ENCODE results near the gene DHRS11. TPM values are rescaled to one million over a fixed set of nuclear protein-coding genes. Genes with fewer than 3 reads are reported as not detected.

DHRS11 gene, protein sequence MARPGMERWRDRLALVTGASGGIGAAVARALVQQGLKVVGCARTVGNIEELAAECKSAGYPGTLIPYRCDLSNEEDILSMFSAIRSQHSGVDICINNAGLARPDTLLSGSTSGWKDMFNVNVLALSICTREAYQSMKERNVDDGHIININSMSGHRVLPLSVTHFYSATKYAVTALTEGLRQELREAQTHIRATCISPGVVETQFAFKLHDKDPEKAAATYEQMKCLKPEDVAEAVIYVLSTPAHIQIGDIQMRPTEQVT
- total RNA-seq (10 to 100 TPM; 11.0 to 22.2 (median 13.5) TPM), polyA plus RNA-seq (10 to 100 TPM; 12.4 to 15.8 TPM)
- long read RNA-seq, donor 1, transcript DHRS11-215 (7 exons, 1,598 nt), result major isoform, 11 of 21 reads
- long read RNA-seq, donor 1, partial matches to known transcripts, result 0 of 21 reads
- long read RNA-seq, donor 1, other reads (novel, unspliced or antisense), result 9 of 21 reads
- long read RNA-seq, donor 2, full-length matches to known transcripts, result 3 of 6 reads
- long read RNA-seq, donor 2, partial matches to known transcripts, result 3 of 6 reads
- long read RNA-seq, donor 2, other reads (novel, unspliced or antisense), result 0 of 6 reads
- long read RNA-seq, donor 3, full-length matches to known transcripts, result 21 of 25 reads
- long read RNA-seq, donor 3, partial matches to known transcripts, result 0 of 25 reads
- long read RNA-seq, donor 3, other reads (novel, unspliced or antisense), result 4 of 25 reads

DNA sequence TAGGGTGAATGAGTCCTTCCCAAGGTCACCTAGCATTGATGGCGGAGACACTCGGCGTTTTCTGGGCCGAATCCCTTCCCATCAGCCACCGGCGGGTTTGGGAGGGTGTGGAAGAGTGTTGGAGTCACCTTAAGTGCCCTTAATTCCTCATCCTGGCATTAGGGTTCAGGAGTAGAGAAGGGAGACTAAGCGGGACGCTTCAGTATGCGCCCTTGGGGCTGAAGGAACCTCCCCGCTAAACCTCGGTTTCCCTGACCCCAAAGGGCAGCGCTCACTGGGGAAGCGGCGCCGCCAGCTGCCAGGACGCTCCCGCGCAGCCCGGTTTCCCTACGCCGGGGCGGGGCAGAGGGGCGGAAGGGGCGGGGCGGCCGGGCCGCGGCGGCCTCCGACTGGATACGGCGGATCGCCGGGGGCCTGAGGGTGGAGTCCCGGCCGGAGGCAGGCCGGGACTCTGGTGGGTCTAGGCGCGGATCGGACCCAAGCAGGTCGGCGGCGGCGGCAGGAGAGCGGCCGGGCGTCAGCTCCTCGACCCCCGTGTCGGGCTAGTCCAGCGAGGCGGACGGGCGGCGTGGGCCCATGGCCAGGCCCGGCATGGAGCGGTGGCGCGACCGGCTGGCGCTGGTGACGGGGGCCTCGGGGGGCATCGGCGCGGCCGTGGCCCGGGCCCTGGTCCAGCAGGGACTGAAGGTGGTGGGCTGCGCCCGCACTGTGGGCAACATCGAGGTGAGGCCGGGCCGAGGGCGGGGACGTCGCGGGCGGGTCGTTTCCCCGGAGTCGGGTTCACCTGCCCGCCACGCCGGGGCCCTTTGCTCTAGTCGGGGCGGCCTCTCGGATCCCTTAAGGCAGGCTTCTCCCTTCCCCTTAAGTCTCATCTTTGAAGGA is at the start of gene DHRS11:
DHRS11 (plus strand) TSS at position 446 of the 882 bp plus-strand sequence; CDS start at position 577, 131 bp downstream.
- ATAC-seq, result peak; percentile 88 to 97 (median 96)
- Histone ChIP-seq H3K4me1 (peaks cover 0 to 33% (median 15%) of the 10 kb centered on the region in 12 donors), H3K27ac (peak within 1 kb of the TSS in 11 of 12 donors; percentile 24 to 86 (median 75)), H3K27me3 (no peaks in the 10 kb centered on the region), H3K36me3 (peaks cover 0 to 39% (median 36%) of the 10 kb centered on the region in 9 donors), H3K4me3 (peak within 1 kb of the TSS; percentile 73 to 100 (median 90)), H3K9me3 (no peaks in the 10 kb centered on the region)
- DNase-seq, result peak; percentile 87 to 92 (median 89)
- intact Hi-C loops (cut with DNase I), result loop anchor here in 6 of 10 donors (5.0 to 10.0 kb wide), 4 partner anchors 44 to 893 kb away; partner anchors contain the start of genes AATF (in 1 of the 6), DUSP14 (in 1 of the 6) and ZNHIT3 (in 1 of the 6)
- whole genome bisulfite sequencing, 4 donors, result 1% methylated on average over 35 to 87 of the region's 87 CpGs
- TF ChIP-seq, protein P1, sequence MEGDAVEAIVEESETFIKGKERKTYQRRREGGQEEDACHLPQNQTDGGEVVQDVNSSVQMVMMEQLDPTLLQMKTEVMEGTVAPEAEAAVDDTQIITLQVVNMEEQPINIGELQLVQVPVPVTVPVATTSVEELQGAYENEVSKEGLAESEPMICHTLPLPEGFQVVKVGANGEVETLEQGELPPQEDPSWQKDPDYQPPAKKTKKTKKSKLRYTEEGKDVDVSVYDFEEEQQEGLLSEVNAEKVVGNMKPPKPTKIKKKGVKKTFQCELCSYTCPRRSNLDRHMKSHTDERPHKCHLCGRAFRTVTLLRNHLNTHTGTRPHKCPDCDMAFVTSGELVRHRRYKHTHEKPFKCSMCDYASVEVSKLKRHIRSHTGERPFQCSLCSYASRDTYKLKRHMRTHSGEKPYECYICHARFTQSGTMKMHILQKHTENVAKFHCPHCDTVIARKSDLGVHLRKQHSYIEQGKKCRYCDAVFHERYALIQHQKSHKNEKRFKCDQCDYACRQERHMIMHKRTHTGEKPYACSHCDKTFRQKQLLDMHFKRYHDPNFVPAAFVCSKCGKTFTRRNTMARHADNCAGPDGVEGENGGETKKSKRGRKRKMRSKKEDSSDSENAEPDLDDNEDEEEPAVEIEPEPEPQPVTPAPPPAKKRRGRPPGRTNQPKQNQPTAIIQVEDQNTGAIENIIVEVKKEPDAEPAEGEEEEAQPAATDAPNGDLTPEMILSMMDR (IDR thresholded peaks at IDR 0.05), result peak in 1 of 12 donors; percentile 21
- peak in 1 of 2 donors; percentile 46 for TF ChIP-seq POLR2A (IDR thresholded peaks at IDR 0.05)

DNA sequence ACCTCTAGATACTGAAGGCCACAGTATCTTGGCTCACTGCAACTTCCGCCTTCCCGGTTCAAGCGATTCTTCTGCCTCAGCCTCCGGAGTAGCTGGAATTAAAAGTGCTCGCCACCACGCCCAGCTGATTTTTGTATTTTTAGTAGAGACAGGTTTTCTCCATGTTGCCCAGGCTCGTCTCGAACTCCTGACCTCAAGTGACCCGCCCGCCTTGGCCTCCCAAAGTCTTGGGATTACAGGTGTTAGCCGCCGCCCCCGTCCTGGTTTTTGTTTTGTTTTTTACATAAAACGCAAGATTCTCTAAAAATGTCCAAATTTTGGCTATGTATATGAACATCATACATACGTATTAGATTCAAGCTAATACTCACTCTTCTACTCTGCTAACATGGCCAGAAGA is 48.9 kb upstream of the DHRS11 start:
- no peak overlapping the region for H3K4me3 ChIP-seq
- H3K4me1 ChIP-seq, result peaks cover 12 to 32% (median 27%) of the 10 kb centered on the region in 12 donors
- intact Hi-C loops (cut with DNase I), result loop anchor here in 1 of 10 donors (5.0 kb wide), 1 partner anchor 55 kb away; the partner anchor contains the start of gene ZNHIT3
- ATAC-seq (no peak), DNase-seq (no peak)
- no peak overlapping the region for H3K27ac ChIP-seq
- WGBS, 4 donors, result 89 to 97% (median 93%) methylated on average over 15 of the region's 15 CpGs
- TF ChIP-seq, protein P1 (IDR thresholded peaks at IDR 0.05), result no peak
- TF ChIP-seq POLR2A (IDR thresholded peaks at IDR 0.05), result no peak
- H3K27me3 ChIP-seq, result no peaks in the 10 kb centered on the region
- H3K9me3 ChIP-seq, result no peaks in the 10 kb centered on the region
- peaks cover 0 to 39% (median 17%) of the 10 kb centered on the region in 9 donors for H3K36me3 ChIP-seq

DNA sequence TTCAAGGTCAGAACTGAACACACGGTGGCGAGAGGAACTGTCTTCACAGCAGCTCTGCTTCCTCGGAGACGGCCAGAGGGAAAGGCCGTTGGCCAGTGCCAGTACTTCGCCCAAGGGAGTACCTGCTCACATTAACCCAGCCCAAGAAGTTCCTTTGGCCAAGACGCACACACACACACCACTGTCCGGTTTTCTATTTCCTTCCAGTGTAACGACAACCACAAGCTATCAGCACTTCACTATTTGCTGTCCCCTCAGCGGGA is 47.7 kb upstream of the DHRS11 start:
- DNase-seq (peak in 4 of 5 donors; percentile 20 to 69 (median 50)), ATAC-seq (peak in 3 of 4 donors; percentile 0 to 11 (median 2))
- Histone ChIP-seq H3K27ac (peak overlapping the region; percentile 93 to 100 (median 99)), H3K27me3 (no peaks in the 10 kb centered on the region), H3K4me3 (peak overlapping the region; percentile 63 to 99 (median 84)), H3K9me3 (no peaks in the 10 kb centered on the region), H3K4me1 (peaks cover 12 to 43% (median 37%) of the 10 kb centered on the region in 12 donors), H3K36me3 (peaks cover 0 to 31% (median 9%) of the 10 kb centered on the region in 9 donors)
- intact Hi-C loops (cut with DNase I), result loop anchor here in 2 of 10 donors (1.0 to 5.0 kb wide), 2 partner anchors 9 to 57 kb away; partner anchors contain the start of gene ZNHIT3 (in 1 of the 2)
- TF ChIP-seq, protein P1 (IDR thresholded peaks at IDR 0.05), result no peak
- TF ChIP-seq POLR2A (IDR thresholded peaks at IDR 0.05), result no peak
- WGBS, 4 donors, result 0 to 1% (median 0%) methylated on average over 7 to 10 of the region's 10 CpGs

Data from heart left ventricle (tissue), 16 donors.